Lower leg skin (tissue), 3 donors: Measurements from ENCODE around the gene PILRB.

ENCODE experiments used
- POLR2A ChIP-seq, 2 donors: fragments of 450-650 bp; IDR thresholded peaks; one replicate each; pipeline ENCODE4 v1.6.1; 2016 to 2017; ENCODE audit warnings: antibody characterized with exemption in 2 of 2, mild to moderate bottlenecking in 1 of 2, moderate library complexity in 1 of 2
- TF ChIP-seq, protein P1 (sequence below), 3 donors: fragments of 450-650 bp; IDR thresholded peaks; one replicate each; pipeline ENCODE4 v1.5.1; 2016; ENCODE audit warnings: antibody characterized with exemption in 3 of 3, mild to moderate bottlenecking in 3 of 3, moderate library complexity in 2 of 3

- TF ChIP-seq, protein P1, sequence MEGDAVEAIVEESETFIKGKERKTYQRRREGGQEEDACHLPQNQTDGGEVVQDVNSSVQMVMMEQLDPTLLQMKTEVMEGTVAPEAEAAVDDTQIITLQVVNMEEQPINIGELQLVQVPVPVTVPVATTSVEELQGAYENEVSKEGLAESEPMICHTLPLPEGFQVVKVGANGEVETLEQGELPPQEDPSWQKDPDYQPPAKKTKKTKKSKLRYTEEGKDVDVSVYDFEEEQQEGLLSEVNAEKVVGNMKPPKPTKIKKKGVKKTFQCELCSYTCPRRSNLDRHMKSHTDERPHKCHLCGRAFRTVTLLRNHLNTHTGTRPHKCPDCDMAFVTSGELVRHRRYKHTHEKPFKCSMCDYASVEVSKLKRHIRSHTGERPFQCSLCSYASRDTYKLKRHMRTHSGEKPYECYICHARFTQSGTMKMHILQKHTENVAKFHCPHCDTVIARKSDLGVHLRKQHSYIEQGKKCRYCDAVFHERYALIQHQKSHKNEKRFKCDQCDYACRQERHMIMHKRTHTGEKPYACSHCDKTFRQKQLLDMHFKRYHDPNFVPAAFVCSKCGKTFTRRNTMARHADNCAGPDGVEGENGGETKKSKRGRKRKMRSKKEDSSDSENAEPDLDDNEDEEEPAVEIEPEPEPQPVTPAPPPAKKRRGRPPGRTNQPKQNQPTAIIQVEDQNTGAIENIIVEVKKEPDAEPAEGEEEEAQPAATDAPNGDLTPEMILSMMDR (IDR thresholded peaks at IDR 0.05), result no peak
- no peak for TF ChIP-seq POLR2A (IDR thresholded peaks at IDR 0.05)
Measured at GRCh38 chr7:100353685-100354330, 4.1 kb upstream of the PILRB start.
